Karpas-422 (cell line): ENCODE data around the gene PBXIP1. TPM values are rescaled to one million over a fixed set of nuclear protein-coding genes. Genes with fewer than 3 reads are reported as not detected.

Experiments
- DNase-seq: peaks from one replicate; pipeline ENCODE4 v3.0.0-alpha.2; 2015
- H2AFZ ChIP-seq: fragments of 200-600 bp; sonication (generic); 2 replicates; pipeline ENCODE4 v1.6.1; 2014; ENCODE audit warnings: antibody characterized with exemption, low read length, mixed read lengths
- H3K27ac ChIP-seq: fragments of 200-600 bp; sonication (generic); 2 replicates; pipeline ENCODE4 v1.5.1; 2014; ENCODE audit warnings: mild to moderate bottlenecking, low read length, moderate library complexity
- H3K27me3 ChIP-seq: fragments of 200-600 bp; sonication (generic); 2 replicates; pipeline ENCODE4 v1.6.1; 2014; ENCODE audit warnings: low read length, mixed read lengths
- H3K36me3 ChIP-seq: fragments of 200-600 bp; sonication (generic); 2 replicates; pipeline ENCODE4 v1.6.1; 2014; ENCODE audit warnings: low read length, mixed read lengths; ENCODE audit not compliant: insufficient read depth
- H3K4me1 ChIP-seq: fragments of 200-600 bp; sonication (generic); 2 replicates; pipeline ENCODE4 v1.6.1; 2014; ENCODE audit warnings: mild to moderate bottlenecking, low read length, mixed read lengths
- H3K4me2 ChIP-seq: fragments of 200-600 bp; sonication (generic); 2 replicates; pipeline ENCODE4 v1.6.1; 2014; ENCODE audit warnings: low read length, low read depth, mild to moderate bottlenecking; ENCODE audit not compliant: poor library complexity, severe bottlenecking
- H3K4me3 ChIP-seq: fragments of 200-600 bp; sonication (generic); 2 replicates; pipeline ENCODE4 v1.5.1; 2014; ENCODE audit warnings: mild to moderate bottlenecking, antibody characterized with exemption, low read length, mixed read lengths
- H3K79me2 ChIP-seq: fragments of 200-600 bp; sonication (generic); 2 replicates; pipeline ENCODE4 v1.6.1; 2014; ENCODE audit warnings: mild to moderate bottlenecking, low read length, mixed read lengths
- H3K9ac ChIP-seq: fragments of 200-600 bp; sonication (generic); 2 replicates; pipeline ENCODE4 v1.6.0; 2014; ENCODE audit warnings: low read length
- H3K9me2 ChIP-seq: fragments of 200-600 bp; sonication (generic), shearing (Covaris generic); replicated peaks from 2 replicates; pipeline ENCODE4 v1.6.0; 2014; ENCODE audit warnings: mild to moderate bottlenecking, low read length, moderate library complexity; ENCODE audit not compliant: insufficient read depth
- H3K9me3 ChIP-seq: fragments of 300-700, 200-600 bp; sonication (generic); 2 replicates; pipeline ENCODE4 v1.6.1; 2014; ENCODE audit warnings: low read length, mixed read lengths
- H4K20me1 ChIP-seq: fragments of 200-600 bp; sonication (generic); 2 replicates; pipeline ENCODE4 v1.6.1; 2014; ENCODE audit warnings: mild to moderate bottlenecking, antibody characterized with exemption, low read length, low read depth; ENCODE audit not compliant: insufficient read depth
- total RNA-seq: library from RNA; depleted of rRNA; stranded (reverse); fragments of >200 nt; shearing (Covaris generic); gene quantifications from 2 replicates; pipeline ENCODE4 v1.2.3, GENCODE V29; 2014; ENCODE audit warnings: low replicate concordance

Gene PBXIP1
- total RNA-seq, 1 experiment from 2014 or later, result 26.1 TPM

- no peaks in the 10 kb centered on the region for H3K9me2 ChIP-seq
- no peak overlapping the region for H2AFZ ChIP-seq
- H3K36me3 ChIP-seq, result peaks cover 13% of the 10 kb centered on the region; the same call in 1 of the 2 replicates
- peaks cover 28% of the 10 kb centered on the region for H3K4me1 ChIP-seq
- H4K20me1 ChIP-seq, result no peaks in the 10 kb centered on the region
- no peak overlapping the region for H3K27ac ChIP-seq
- H3K79me2 ChIP-seq, result peaks cover 36% of the 10 kb centered on the region
- DNase-seq, result no peak
- no peak overlapping the region for H3K4me2 ChIP-seq
- no peaks in the 10 kb centered on the region for H3K9me3 ChIP-seq
- H3K27me3 ChIP-seq, result no peaks in the 10 kb centered on the region
- no peak overlapping the region for H3K4me3 ChIP-seq
- H3K9ac ChIP-seq, result no peak overlapping the region
These were observed 8.5 kb upstream of the PBXIP1 start for GRCh38 chr1:154964359-154964758.

- peaks cover 32% of the 10 kb centered on the region for H3K79me2 ChIP-seq
- no peak overlapping the region for H3K27ac ChIP-seq
- no peak overlapping the region for H2AFZ ChIP-seq
- peak overlapping the region; percentile 93 for H3K4me3 ChIP-seq
- H3K9me2 ChIP-seq, result no peaks in the 10 kb centered on the region
- H3K9me3 ChIP-seq, result no peaks in the 10 kb centered on the region
- H3K9ac ChIP-seq, result peak overlapping the region; percentile 98
- H3K4me1 ChIP-seq, result peaks cover 23% of the 10 kb centered on the region
- peaks cover 13% of the 10 kb centered on the region; the same call in 1 of the 2 replicates for H3K36me3 ChIP-seq
- DNase-seq, result no peak
- H3K4me2 ChIP-seq, result peak overlapping the region; percentile 89
- no peaks in the 10 kb centered on the region for H3K27me3 ChIP-seq
- no peaks in the 10 kb centered on the region for H4K20me1 ChIP-seq
These were observed 7.7 kb upstream of the PBXIP1 start for GRCh38 chr1:154963643-154964042.

DNA sequence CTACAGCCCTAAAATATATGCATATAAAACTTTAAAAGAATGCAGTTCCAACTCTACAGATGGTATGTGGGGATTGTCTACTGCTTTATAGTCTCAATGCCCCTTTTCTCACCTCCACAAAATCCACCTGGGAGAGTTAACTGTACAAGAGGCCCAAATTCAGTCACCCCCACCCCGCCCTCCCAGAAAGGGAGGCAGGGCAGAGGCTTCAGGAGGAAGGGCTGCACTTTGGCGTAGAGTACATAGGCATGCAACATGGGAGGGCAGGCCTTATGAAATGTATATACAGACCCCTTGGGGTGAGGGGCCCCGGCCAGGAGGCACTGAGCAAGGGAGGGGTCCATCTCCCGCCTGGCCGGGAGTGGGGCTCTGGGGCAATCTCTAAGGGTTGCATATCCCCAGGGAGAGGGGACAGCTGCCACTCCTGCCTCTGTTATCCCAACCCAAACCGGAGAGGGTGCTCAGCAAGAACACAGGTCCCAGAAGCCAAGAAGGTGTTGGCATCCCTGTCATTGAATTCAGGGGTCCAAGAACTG is 7.0 kb upstream of the PBXIP1 start:
- Histone ChIP-seq H4K20me1 (no peaks in the 10 kb centered on the region), H3K9ac (peak overlapping the region; percentile 98), H3K79me2 (peaks cover 32% of the 10 kb centered on the region), H3K4me2 (peak overlapping the region; percentile 89), H3K36me3 (peaks cover 13% of the 10 kb centered on the region; the same call in 1 of the 2 replicates), H3K4me3 (peak overlapping the region; percentile 93), H3K9me3 (no peaks in the 10 kb centered on the region), H2AFZ (no peak overlapping the region), H3K9me2 (no peaks in the 10 kb centered on the region), H3K27ac (peak overlapping the region; percentile 87), H3K27me3 (no peaks in the 10 kb centered on the region), H3K4me1 (peaks cover 23% of the 10 kb centered on the region)
- peak; percentile 59 for DNase-seq

DNA sequence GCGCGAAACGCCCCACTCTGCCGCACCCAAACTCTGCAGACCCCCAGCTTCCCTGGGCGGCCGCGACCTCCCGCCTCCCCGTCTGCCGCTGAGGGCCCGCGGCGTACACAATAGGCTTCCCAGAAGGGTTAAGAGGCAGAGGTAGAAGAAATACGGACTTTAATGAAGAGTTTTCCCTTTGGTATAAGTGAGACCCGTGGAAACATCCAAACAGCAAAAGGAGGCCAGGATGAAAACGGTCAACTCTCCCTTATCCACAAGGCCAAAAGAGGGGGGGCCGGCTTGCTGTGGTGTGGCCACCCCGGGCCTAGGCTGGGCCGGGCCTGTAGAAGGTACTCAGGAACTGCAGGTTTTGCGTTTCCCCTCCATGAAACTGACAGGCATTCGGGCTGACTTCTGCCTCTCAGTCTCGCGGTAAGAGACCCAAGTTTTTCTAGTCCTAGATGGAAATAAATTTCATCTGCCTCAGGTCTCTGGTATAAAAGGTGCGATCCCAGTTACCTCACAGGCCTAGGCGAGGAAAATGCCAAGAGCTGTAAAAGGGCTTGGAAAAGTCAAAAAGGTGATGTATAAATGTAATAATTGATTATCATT is 6.4 kb upstream of the PBXIP1 start:
- no peaks in the 10 kb centered on the region for H3K9me2 ChIP-seq
- peaks cover 8% of the 10 kb centered on the region; the same call in 1 of the 2 replicates for H3K36me3 ChIP-seq
- no peaks in the 10 kb centered on the region for H3K27me3 ChIP-seq
- peak overlapping the region; percentile 89 for H3K4me2 ChIP-seq
- H4K20me1 ChIP-seq, result no peaks in the 10 kb centered on the region
- H3K4me3 ChIP-seq, result peak overlapping the region; percentile 93
- H3K27ac ChIP-seq, result peak overlapping the region; percentile 87
- H2AFZ ChIP-seq, result no peak overlapping the region
- H3K4me1 ChIP-seq, result peaks cover 23% of the 10 kb centered on the region
- peak; percentile 82 for DNase-seq
- peaks cover 32% of the 10 kb centered on the region for H3K79me2 ChIP-seq
- peak overlapping the region; percentile 98 for H3K9ac ChIP-seq
- H3K9me3 ChIP-seq, result no peaks in the 10 kb centered on the region

DNA sequence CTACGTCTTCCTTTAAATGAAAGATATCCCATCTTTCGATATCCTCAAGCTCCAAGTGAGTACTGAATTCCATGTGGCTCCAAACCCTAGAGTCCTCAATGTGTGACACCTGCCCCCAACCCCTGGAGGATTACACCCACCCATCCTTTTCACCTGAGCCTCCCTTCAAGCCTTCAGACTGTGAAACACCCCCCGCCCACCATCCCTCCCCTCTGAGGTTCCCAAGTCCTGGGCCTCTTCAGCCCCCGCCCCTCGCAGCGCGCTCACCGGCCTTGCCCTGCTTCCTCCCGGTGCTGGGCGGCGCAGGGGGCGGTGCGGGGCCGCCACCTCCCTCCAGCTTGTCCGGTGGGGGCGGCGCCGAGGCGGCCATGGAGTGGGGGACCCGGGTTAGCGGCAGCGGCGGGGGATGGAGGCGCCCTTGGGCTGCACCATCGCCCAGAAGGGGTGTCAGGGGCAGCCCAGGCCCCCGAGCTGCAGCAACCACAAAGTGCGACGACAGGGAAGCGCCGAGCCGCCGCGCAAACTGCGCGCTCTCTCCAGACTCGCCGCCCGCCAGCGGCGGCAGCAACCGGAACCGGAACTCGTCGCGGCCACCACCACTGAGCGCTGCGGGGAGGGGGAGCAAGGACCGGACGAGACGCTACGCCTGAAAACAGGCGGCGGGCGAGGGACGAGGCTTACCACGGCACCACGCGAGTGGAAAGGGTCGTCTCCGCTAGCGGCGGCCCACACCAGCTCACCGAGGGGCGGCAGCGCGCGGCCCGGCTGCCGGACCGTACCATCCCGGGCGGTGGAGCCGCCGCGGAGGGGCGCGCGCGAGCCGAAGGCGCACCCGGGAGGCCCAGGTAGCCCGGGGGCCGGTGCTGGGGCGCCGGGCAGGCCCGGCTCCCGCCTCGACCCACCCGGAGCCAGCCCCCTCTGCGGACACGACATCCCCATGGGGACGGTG is 5.6 kb upstream of the PBXIP1 start, which contains the start of gene PYGO2:
Gene PYGO2, minus strand, starts transcription at position 576 of the 949 bp plus-strand sequence. Its CDS starts 206 bp downstream, at position 370.
- no peaks in the 10 kb centered on the region for H3K9me3 ChIP-seq
- H3K79me2 ChIP-seq, result peaks cover 32% of the 10 kb centered on the region
- H2AFZ ChIP-seq, result no peak within 1 kb of the TSS
- peak within 1 kb of the TSS; percentile 98 for H3K9ac ChIP-seq
- H3K27me3 ChIP-seq, result no peaks in the 10 kb centered on the region
- peak; percentile 92 for DNase-seq
- H3K4me2 ChIP-seq, result peak within 1 kb of the TSS; percentile 89
- H3K27ac ChIP-seq, result peak within 1 kb of the TSS; percentile 87
- peak within 1 kb of the TSS; percentile 93 for H3K4me3 ChIP-seq
- H3K9me2 ChIP-seq, result no peaks in the 10 kb centered on the region
- peaks cover 29% of the 10 kb centered on the region for H3K4me1 ChIP-seq
- peaks cover 8% of the 10 kb centered on the region; the same call in 1 of the 2 replicates for H3K36me3 ChIP-seq
- no peaks in the 10 kb centered on the region for H4K20me1 ChIP-seq

DNA sequence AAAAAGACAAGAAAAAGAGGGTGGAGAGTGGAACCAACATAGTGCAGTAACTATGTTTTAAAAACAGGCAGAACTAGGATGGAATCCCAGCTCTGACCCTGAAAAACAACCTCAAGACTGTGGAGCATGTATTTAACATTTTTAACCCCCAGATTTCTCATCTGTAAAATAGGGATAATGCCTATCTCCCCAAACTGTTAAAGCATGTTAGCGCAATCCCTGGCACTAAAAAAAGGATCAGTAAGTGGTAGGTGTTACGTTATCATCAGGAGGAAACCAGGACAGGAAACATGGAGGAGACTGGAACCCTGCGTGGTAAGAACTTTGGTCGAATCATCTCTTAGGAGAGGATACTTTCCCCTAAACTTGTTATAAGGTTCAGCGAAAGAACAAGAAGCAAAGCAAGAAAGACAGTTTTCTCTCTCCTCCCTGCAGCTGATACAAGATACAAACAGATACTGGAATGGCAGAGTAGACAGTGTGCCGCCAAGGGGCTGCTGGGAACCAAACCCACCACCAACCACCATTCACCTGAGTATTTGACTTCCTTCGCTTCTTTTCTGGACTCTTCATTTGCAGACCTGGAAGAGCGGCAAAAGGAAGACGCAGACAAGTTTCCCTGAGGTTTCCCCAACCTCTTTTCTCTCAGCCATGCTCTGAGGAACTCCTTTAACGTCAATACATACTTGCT is 4.7 kb upstream of the PBXIP1 start:
- Histone ChIP-seq H3K4me3 (peak overlapping the region; percentile 93), H3K27ac (peak overlapping the region; percentile 87), H2AFZ (no peak overlapping the region), H3K9me3 (no peaks in the 10 kb centered on the region), H3K4me1 (peaks cover 36% of the 10 kb centered on the region), H3K27me3 (no peaks in the 10 kb centered on the region), H4K20me1 (no peaks in the 10 kb centered on the region), H3K79me2 (peaks cover 32% of the 10 kb centered on the region), H3K4me2 (peak overlapping the region; percentile 89), H3K9me2 (no peaks in the 10 kb centered on the region), H3K36me3 (peaks cover 8% of the 10 kb centered on the region; the same call in 1 of the 2 replicates), H3K9ac (peak overlapping the region; percentile 98)
- DNase-seq, result peak; percentile 58

- Histone ChIP-seq H3K9me3 (no peaks in the 10 kb centered on the region), H3K4me3 (no peak overlapping the region), H3K4me2 (no peak overlapping the region), H3K36me3 (peaks cover 8% of the 10 kb centered on the region; the same call in 1 of the 2 replicates), H3K79me2 (peaks cover 39% of the 10 kb centered on the region), H3K27me3 (no peaks in the 10 kb centered on the region), H3K9ac (no peak overlapping the region), H3K4me1 (peaks cover 48% of the 10 kb centered on the region), H3K27ac (no peak overlapping the region), H3K9me2 (no peaks in the 10 kb centered on the region), H4K20me1 (no peaks in the 10 kb centered on the region), H2AFZ (no peak overlapping the region)
- no peak for DNase-seq
These were observed 3.5 kb upstream of the PBXIP1 start for GRCh38 chr1:154959426-154959780.
